Uterus (tissue), 4 donors: Measurements from ENCODE around the gene TRUB1. TPM values are rescaled to one million over a fixed set of nuclear protein-coding genes. Genes with fewer than 3 reads are reported as not detected.
A peak's percentile ranks its signal among the peaks of the same experiment; 100 is the strongest.

Source experiments
- DNase-seq, 2 donors: peaks; one replicate each; pipeline ENCODE4 v3.0.0-alpha.2; 2019 to 2020
- H3K27ac ChIP-seq, 2 donors: fragments of 200-600 bp; sonication (generic); 1 replicate in 1 of 2; 2 replicates in 1 of 2; pipeline ENCODE4 v1.5.1; 2016 to 2018
- H3K27me3 ChIP-seq, 2 donors: fragments of 200-600 bp; sonication (generic); one replicate each; pipeline ENCODE4 v1.5.1; 2018 to 2019; ENCODE audit warnings: control low read depth in 1 of 2
- H3K36me3 ChIP-seq, 2 donors: fragments of 200-600 bp; sonication (generic); one replicate each; pipeline ENCODE4 v1.5.1; 2019; ENCODE audit warnings: control low read depth in 1 of 2
- H3K4me1 ChIP-seq, 2 donors: fragments of 200-600 bp; sonication (generic); one replicate each; pipeline ENCODE4 v1.5.1; 2018 to 2019; ENCODE audit warnings: control low read depth in 1 of 2
- H3K4me3 ChIP-seq, 2 donors: fragments of 200-600 bp; sonication (generic); 1 replicate in 1 of 2; 2 replicates in 1 of 2; pipeline ENCODE4 v1.5.1; 2018 to 2019; ENCODE audit warnings: mild to moderate bottlenecking in 1 of 2
- H3K9me3 ChIP-seq, 2 donors: fragments of 200-600 bp; sonication (generic); one replicate each; pipeline ENCODE4 v1.5.1; 2019; ENCODE audit warnings: control low read depth in 1 of 2
- CTCF ChIP-seq, 4 experiments: fragments of 200-600 bp in 2 of 4; fragments of 450-650 bp in 2 of 4; sonication (generic) in 2 of 4; IDR thresholded peaks; one replicate each; pipeline ENCODE4 v1.5.1; 2016 to 2019; ENCODE audit warnings: antibody characterized with exemption in 4 of 4, mild to moderate bottlenecking in 2 of 4, moderate library complexity in 1 of 4
- POLR2A ChIP-seq, 2 donors: fragments of 450-650 bp; IDR thresholded peaks; one replicate each; pipeline ENCODE4 v1.6.1; 2016; ENCODE audit warnings: antibody characterized with exemption in 2 of 2, mild to moderate bottlenecking in 1 of 2, moderate library complexity in 1 of 2
- intact Hi-C: fragments of 100-400 bp; cut with DNase I; formaldehyde crosslinking; loops from one replicate; pipeline ENCODE4 v1.15.1; 2023; ENCODE audit warnings: low total_unique reads
- total RNA-seq, 4 donors: library from RNA; depleted of rRNA in 3 of 4; stranded (reverse); fragments of >200 nt in 3 of 4; gene quantifications; one replicate each; pipeline versions ENCODE4 v1.1.0 to v1.2.4, GENCODE V29; 2014 to 2023
- donor health status: DM: yes; HTN: yes; CAD: no.

TRUB1 gene
- total RNA-seq, 4 donors from 2014 or later: 7.9 to 48.3 (median 14.7) TPM

- TF ChIP-seq CTCF (IDR thresholded peaks at IDR 0.05): no peak
- TF ChIP-seq POLR2A (IDR thresholded peaks at IDR 0.05): no peak
- DNase-seq: no peak
- peaks cover 0 to under 1% of the 10 kb centered on the region in 2 donors for H3K4me1 ChIP-seq
- intact Hi-C loops: no loop called here
- H3K36me3 ChIP-seq: no peaks in the 10 kb centered on the region
- no peaks in the 10 kb centered on the region for H3K9me3 ChIP-seq
- H3K27me3 ChIP-seq: no peaks in the 10 kb centered on the region
- no peak overlapping the region for H3K27ac ChIP-seq
- no peak overlapping the region for H3K4me3 ChIP-seq
Observed at GRCh38 chr10:114957122-114957521, 19.1 kb downstream of the TRUB1 start.

GRCh38 chr10:114957673-114958072 is 19.7 kb downstream of the TRUB1 start:
- H3K9me3 ChIP-seq: no peaks in the 10 kb centered on the region
- H3K4me3 ChIP-seq: no peak overlapping the region
- TF ChIP-seq CTCF (IDR thresholded peaks at IDR 0.05) (no peak), POLR2A (IDR thresholded peaks at IDR 0.05) (no peak)
- no peaks in the 10 kb centered on the region for H3K27me3 ChIP-seq
- no peak for DNase-seq
- no peak overlapping the region for H3K27ac ChIP-seq
- H3K36me3 ChIP-seq: no peaks in the 10 kb centered on the region
- intact Hi-C loops: no loop called here
- H3K4me1 ChIP-seq: peaks cover 0 to 4% of the 10 kb centered on the region in 2 donors

GRCh38 chr10:114962441-114962840 is 24.4 kb downstream of the TRUB1 start:
- no peak for DNase-seq
- peaks cover 0 to 4% of the 10 kb centered on the region in 2 donors for H3K4me1 ChIP-seq
- no peaks in the 10 kb centered on the region for H3K36me3 ChIP-seq
- intact Hi-C loops: no loop called here
- peak overlapping the region; percentile 40 to 63 for H3K27ac ChIP-seq
- H3K9me3 ChIP-seq: no peaks in the 10 kb centered on the region
- TF ChIP-seq CTCF (IDR thresholded peaks at IDR 0.05) (no peak), POLR2A (IDR thresholded peaks at IDR 0.05) (no peak)
- H3K4me3 ChIP-seq: no peak overlapping the region
- no peaks in the 10 kb centered on the region for H3K27me3 ChIP-seq

GRCh38 chr10:114963908-114964307 is 25.9 kb downstream of the TRUB1 start:
- Histone ChIP-seq H3K36me3 (no peaks in the 10 kb centered on the region), H3K4me1 (peaks cover 0 to 4% of the 10 kb centered on the region in 2 donors), H3K27me3 (no peaks in the 10 kb centered on the region), H3K9me3 (no peaks in the 10 kb centered on the region), H3K27ac (no peak overlapping the region), H3K4me3 (no peak overlapping the region)
- intact Hi-C loops: no loop called here
- TF ChIP-seq CTCF (IDR thresholded peaks at IDR 0.05) (no peak), POLR2A (IDR thresholded peaks at IDR 0.05) (no peak)
- no peak for DNase-seq

DNA sequence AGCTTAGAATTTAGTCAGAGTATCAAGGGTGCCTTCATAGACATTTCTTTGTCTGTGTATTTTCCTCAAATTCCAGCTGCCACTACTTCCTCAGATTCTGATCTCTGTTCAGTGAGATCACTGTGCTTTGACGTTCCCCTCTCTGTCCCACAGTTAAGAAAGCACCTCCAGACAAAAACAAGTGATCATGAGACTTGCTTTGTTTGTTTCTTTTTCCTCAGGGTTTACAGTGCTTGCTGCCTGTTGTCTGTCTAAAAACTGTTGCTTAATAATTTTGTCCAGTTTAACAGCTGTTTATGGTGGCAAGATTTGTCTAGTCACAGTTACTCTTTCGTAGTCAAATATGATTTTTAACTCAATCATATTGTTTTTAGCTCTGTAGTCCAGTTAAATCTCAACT is 29.1 kb downstream of the TRUB1 start:
- peaks cover 0 to 4% of the 10 kb centered on the region in 2 donors for H3K4me1 ChIP-seq
- TF ChIP-seq CTCF (IDR thresholded peaks at IDR 0.05) (no peak), POLR2A (IDR thresholded peaks at IDR 0.05) (no peak)

More for the DNA sequence above, 29.1 kb downstream of the TRUB1 start:
- intact Hi-C loops: no loop called here
- H3K4me3 ChIP-seq: no peak overlapping the region
- DNase-seq: no peak
- H3K27ac ChIP-seq: no peak overlapping the region
- H3K9me3 ChIP-seq: no peaks in the 10 kb centered on the region
- no peaks in the 10 kb centered on the region for H3K36me3 ChIP-seq
- no peaks in the 10 kb centered on the region for H3K27me3 ChIP-seq
